HG03066 (cell line): Measurements from ENCODE around the gene SGCD.

ENCODE experiments used
- ATAC-seq: cut with Tn5 transposase; IDR thresholded peaks from one replicate; pipeline ENCODE4 v1.9.1; 2021; ENCODE audit warnings: low read depth; ENCODE audit not compliant: unreplicated experiment

Gene SGCD

GRCh38 chr5:156755421-156756087 lies 428.6 kb downstream of the SGCD start:
- no peak for ATAC-seq

- ATAC-seq = no peak
These were observed 431.2 kb downstream of the SGCD start for GRCh38 chr5:156758011-156758791.

GRCh38 chr5:156759156-156759555 lies 432.2 kb downstream of the SGCD start:
- ATAC-seq = no peak

DNA sequence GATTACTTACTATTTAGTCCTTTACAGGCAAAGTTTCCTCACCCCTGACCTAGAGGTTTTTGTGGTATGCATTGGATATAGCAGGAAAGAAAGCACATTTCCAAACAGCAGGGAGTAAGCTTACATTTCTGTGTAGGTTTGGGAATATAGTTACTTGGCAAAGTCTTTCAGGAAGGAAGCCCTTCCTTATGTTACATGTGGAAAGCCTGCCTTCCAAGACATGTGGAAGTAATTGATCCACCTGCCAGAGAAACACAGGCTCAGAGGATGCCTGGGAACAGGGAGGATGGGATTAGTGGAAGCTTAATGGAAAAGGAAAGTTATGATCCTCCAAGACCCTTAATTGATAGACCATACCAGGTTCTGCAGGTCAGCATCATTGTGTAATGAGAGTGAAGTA lies 435.8 kb downstream of the SGCD start:
- ATAC-seq = no peak

DNA sequence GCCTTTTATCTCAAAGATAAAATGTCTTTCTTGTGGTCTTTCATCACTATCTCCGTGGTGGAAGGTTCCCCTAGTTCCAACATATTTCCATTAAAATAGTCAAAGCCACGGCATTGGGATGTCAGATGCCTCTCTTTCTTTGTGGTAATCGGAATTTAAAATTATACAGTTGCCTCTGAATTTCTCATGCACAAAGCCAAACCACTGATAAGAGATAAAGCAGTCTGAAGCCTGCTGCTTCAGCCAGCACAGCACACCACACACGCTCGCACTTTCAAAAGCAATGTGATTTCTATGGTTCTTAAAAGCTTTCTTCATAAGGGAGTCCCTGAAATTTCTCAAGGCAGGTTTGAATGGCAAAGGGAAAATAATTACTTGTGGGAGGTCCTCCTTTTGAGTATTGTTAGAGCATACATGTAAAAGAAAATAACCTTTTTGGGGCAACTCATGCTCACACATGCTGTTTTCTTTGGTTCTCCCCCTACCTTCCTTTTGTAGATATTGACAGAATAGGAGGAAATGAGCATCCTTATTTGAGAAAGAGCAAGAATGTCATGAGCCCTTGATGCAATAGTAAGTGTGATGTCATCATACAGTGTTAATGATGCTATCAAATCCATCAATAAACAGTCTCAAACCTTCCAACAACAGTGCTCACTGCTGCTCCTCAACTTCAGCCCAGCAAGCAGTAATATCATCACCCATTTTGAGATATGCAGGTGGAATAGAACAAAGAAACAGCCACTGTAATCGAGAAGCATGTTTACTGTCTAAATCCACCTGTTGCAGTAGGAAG lies 437.4 kb downstream of the SGCD start:
- no peak for ATAC-seq

DNA sequence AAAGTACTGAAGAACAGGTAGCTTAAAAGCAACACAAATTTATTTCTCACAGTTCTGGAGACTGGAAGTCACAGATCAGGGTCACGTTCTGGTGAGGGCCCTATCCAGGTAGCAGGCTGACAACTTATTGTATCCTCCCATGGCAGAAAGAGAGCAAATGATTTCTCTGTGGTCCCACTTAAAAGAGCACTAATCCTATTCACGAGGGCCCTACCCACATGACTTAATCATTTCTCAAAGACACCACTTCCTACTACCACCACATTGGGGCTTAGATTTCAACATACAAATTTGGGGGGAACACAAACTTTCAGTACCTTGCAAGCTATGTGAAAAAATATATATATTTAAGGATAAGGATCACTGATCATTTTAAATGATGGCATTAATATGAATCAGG lies 447.3 kb downstream of the SGCD start:
- ATAC-seq = no peak

DNA sequence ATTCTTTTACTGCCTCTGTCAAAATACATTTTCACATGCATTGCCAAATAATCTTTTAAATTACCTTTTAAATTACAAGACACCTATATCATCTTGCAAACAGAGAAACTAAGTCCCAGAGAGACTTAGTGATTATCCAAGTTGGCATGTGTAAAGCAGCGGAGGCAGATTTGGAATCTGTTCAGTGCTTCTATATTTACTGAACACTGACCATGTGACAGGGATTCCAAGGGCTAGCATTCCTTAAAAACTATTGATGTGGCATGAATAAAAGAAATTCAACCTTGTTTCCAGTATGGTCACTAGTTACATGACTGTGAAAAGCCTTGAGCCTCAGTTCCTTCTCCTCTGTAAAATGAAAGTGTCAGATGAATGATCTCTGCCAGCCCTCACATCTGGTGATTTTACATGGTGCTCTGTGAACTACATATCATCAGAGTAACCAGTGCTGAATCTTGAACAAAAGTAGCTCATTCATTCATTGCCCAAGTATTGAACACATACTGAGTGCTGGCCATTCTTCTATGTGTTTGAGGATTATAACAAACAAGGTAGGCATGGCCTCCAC lies 451.3 kb downstream of the SGCD start:
- no peak for ATAC-seq

GRCh38 chr5:156778752-156779151 lies 451.8 kb downstream of the SGCD start:
- ATAC-seq = no peak

- no peak for ATAC-seq
These were observed 452.5 kb downstream of the SGCD start for GRCh38 chr5:156779436-156779835.

DNA sequence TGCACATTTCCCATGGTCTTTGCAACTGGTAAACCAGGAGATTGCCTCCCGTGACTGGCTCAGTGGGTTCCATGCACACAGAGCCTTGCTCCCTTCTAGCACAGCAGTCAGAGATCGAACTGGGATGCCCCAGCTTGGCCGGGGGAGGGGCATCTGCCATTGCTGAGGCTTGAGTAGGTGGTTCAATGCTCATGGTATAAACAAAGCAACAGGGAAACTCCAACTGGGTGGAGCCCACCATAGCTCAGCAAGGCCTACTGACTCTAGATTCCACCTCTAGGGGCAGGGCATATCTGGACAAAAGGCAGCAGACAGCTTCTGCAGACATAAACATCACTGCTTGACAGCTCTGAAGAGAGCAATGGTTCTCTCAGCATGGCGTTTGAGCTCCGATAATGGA lies 456.1 kb downstream of the SGCD start:
- no peak for ATAC-seq

DNA sequence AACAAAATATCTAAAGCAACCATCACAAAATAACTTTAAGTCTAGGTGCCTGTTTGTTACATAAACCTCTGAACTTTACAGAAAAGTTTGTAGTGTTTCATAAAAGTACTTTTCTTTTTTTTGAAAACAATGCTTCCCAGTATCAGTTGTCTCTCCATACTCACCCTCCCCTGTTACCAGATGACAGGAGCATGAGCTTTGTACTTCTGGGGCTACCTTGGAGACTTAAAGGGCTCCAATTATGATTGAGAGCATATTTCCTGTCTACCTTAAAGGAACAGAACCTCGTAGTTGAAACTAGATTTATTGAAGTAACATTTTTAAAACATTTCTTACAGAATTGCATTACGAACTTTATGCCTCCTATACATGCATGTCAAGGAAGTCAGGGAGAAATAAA lies 467.7 kb downstream of the SGCD start:
- ATAC-seq = no peak

DNA sequence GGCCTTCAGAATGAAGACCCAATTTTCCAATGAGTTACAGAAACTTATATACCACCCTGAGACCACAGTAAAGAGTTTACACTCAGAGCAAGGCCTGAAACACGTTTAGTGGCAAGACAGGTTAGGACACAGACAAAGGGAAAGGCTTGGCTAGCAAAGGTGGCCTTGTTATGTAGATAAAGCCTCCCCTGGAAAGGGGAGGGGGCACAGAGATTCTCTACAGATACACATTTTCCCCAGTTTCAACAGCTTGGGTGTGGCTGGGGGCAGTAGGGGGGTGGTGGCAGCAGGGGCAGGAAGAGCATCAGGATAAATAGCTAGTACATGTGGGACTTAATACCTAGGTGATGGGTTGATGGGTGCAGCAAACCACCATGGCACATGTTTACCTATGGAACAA lies 471.2 kb downstream of the SGCD start:
- no peak for ATAC-seq

DNA sequence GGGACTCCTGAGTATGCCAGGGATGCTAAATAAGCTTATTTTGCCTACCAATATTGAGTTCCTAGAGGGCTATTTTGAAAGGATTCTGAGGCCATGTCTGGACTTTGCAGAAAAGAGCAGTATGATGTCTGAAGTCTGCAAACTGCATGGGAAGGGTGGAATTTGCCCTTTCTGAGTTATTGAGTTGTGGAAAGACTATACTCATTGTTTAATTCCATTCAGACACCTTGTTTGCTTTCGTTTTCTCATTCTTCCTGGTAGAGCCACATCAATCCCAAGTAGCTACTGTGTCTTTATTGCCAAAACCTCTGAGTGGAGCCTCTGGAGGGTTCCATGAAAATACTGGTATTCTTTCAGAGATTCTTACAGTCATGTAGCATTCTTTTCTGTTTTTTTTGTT lies 472.2 kb downstream of the SGCD start:
- ATAC-seq = no peak

- no peak for ATAC-seq
These were observed 474.0 kb downstream of the SGCD start for GRCh38 chr5:156800929-156801328.

GRCh38 chr5:156802501-156802900 lies 475.5 kb downstream of the SGCD start:
- ATAC-seq = no peak

DNA sequence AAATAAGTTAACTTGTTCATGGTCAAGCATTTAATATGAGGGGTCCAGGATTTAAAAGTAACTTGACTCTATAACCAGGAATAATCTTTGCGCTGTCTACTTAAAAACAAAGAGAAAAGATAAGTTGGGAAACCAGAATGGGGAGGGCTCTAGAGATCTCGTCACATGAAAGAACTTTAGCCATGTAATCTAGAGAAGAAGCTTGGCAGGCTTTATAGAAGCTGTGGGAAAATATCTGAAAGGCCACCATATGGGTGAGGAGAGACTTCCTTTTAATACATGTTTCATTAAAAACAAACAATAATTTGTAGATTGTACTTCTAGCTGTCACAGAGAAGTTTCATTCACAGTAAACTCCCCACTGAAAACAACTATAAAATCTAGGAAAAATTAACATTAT lies 476.4 kb downstream of the SGCD start:
- ATAC-seq = no peak

DNA sequence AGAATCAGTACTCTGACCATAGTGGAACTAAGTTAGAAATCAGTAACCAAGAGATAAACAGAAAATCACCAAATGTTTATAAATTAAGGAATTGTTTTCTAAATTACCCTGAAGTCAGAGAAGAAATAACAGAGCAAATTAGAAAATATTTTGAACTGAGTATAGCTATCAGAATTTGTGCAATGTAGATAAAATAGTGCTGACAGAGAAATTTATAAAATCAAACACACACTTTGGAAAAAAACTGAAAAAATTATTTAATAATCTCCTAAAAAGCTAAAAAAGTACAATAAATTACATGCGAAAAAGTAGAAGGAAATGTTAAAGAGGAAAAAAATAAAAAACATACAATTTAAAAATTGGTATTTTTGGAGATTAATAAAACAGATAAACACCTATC lies 486.0 kb downstream of the SGCD start:
- ATAC-seq = no peak

DNA sequence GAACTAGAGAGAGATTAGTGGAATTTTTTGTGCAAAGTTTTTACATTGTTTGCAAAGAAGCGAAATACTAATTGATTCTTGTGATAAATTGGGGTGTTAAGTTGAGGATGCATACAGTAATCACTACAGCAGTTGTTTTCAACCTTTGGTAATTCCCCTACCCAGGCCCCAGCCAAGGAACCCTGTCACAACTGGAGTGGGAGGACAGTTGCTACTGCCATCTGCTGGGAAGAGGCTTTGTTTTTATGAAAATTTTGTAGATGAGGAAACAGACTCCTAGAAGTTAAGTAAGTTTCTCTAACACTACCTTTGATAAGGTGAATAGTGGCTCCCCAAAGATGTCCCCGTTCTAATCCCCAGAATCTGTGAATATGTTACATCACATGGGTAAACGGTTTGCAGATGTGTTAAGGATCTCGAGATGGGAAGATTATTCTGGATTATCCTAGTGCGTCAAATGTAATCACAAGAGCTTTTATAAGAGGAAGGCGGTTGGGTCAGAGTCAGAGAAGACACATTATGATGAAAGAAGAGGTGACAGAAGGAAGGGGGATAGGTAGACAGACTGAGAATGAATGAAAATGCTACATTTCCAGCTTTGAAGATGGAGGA lies 489.1 kb downstream of the SGCD start:
- no peak for ATAC-seq
